Mesodermal cell (in vitro differentiated cells): ENCODE results near the gene CCDC190.
"Not testable (repeated sequence)": the region's sequence is repeated elsewhere in the genome, so short reads cannot be mapped to it uniquely, and the experiment has no call there.

ENCODE experiments used
- H3K27ac ChIP-seq: 2 replicates; pipeline ENCODE4 v1.7.0; 2013; ENCODE audit warnings: mild to moderate bottlenecking, low read depth, low read length, moderate library complexity; ENCODE audit not compliant: severe bottlenecking
- H3K36me3 ChIP-seq: 2 replicates; pipeline ENCODE4 v1.7.1; 2013; ENCODE audit warnings: mild to moderate bottlenecking, low read length, moderate library complexity; ENCODE audit not compliant: control insufficient read depth, insufficient read depth
- H3K4me1 ChIP-seq: one replicate; pipeline ENCODE4 v1.7.1; 2013; ENCODE audit warnings: mild to moderate bottlenecking, low read length; ENCODE audit not compliant: insufficient read depth, control insufficient read depth, poor library complexity, severe bottlenecking
- H3K4me3 ChIP-seq: 2 replicates; pipeline ENCODE4 v1.7.0; 2013; ENCODE audit warnings: low read length, control low read depth, mild to moderate bottlenecking; ENCODE audit not compliant: insufficient read depth, poor library complexity, severe bottlenecking; ENCODE audit errors: extremely low read depth
- H3K9me3 ChIP-seq: 2 replicates; pipeline ENCODE4 v1.7.1; 2013; ENCODE audit warnings: mild to moderate bottlenecking, low read length, moderate library complexity; ENCODE audit not compliant: control insufficient read depth
- WGBS, 2 experiments: methylation state at CpG; one replicate each; pipeline ENCODE4 v1.1.5; 2013; ENCODE audit warnings: missing lambda C conversion rate in 2 of 2; ENCODE audit not compliant: insufficient coverage in 2 of 2; 5-methylcytosine and 5-hydroxymethylcytosine counted together

CCDC190 gene

GRCh38 chr1:162901243-162901642, 40.3 kb upstream of the CCDC190 start:
- Histone ChIP-seq H3K36me3 (no peaks in the 10 kb centered on the region), H3K4me1 (peaks cover 25% of the 10 kb centered on the region), H3K9me3 (no peaks in the 10 kb centered on the region), H3K4me3 (no peak overlapping the region), H3K27ac (no peak overlapping the region)
- WGBS, 2 experiments, result no CpG with 5 or more reads among the region's 1 CpG

- WGBS, 2 experiments, result 87 to 89% methylated on average over 4 to 5 of the region's 5 CpGs
- no peaks in the 10 kb centered on the region for H3K36me3 ChIP-seq
- no peak overlapping the region for H3K27ac ChIP-seq
- H3K9me3 ChIP-seq, result no peaks in the 10 kb centered on the region
- no peak overlapping the region for H3K4me3 ChIP-seq
- peaks cover 10% of the 10 kb centered on the region for H3K4me1 ChIP-seq
Observed at GRCh38 chr1:162899422-162900146, 38.6 kb upstream of the CCDC190 start.

GRCh38 chr1:162893612-162893908, 32.6 kb upstream of the CCDC190 start:
- Histone ChIP-seq H3K4me3 (no peak overlapping the region), H3K27ac (no peak overlapping the region), H3K9me3 (no peaks in the 10 kb centered on the region), H3K36me3 (no peaks in the 10 kb centered on the region), H3K4me1 (no peaks in the 10 kb centered on the region)

GRCh38 chr1:162892906-162893611, 32.1 kb upstream of the CCDC190 start:
- H3K4me3 ChIP-seq, result no peak overlapping the region
- WGBS, 2 experiments, result no CpG with 5 or more reads among the region's 5 CpGs

GRCh38 chr1:162889989-162890388, 29.0 kb upstream of the CCDC190 start:
- Histone ChIP-seq H3K9me3 (no peaks in the 10 kb centered on the region), H3K36me3 (no peaks in the 10 kb centered on the region), H3K4me1 (no peaks in the 10 kb centered on the region), H3K27ac (no peak overlapping the region), H3K4me3 (no peak overlapping the region)
- WGBS, 2 experiments, result 80 to 100% methylated on average over 1 of the region's 2 CpGs

More at GRCh38 chr1:162892906-162893611, 32.1 kb upstream of the CCDC190 start:
- no peaks in the 10 kb centered on the region for H3K9me3 ChIP-seq
- H3K36me3 ChIP-seq, result no peaks in the 10 kb centered on the region
- no peak overlapping the region for H3K27ac ChIP-seq
- no peaks in the 10 kb centered on the region for H3K4me1 ChIP-seq

- Histone ChIP-seq H3K36me3 (no peaks in the 10 kb centered on the region), H3K4me1 (no peaks in the 10 kb centered on the region), H3K27ac (no peak overlapping the region), H3K9me3 (no peaks in the 10 kb centered on the region), H3K4me3 (no peak overlapping the region)
- 100% methylated on average over 2 of the region's 2 CpGs; no CpG with 5 or more reads in 1 of the 2 experiments for WGBS, 2 experiments
Observed at GRCh38 chr1:162886705-162887104, 25.7 kb upstream of the CCDC190 start.

GRCh38 chr1:162885265-162885664, 24.3 kb upstream of the CCDC190 start:
- Histone ChIP-seq H3K4me3 (no peak overlapping the region), H3K9me3 (no peaks in the 10 kb centered on the region), H3K27ac (peak overlapping the region; percentile 79), H3K36me3 (no peaks in the 10 kb centered on the region), H3K4me1 (no peaks in the 10 kb centered on the region)
- WGBS, 2 experiments, result no CpG with 5 or more reads among the region's 3 CpGs

GRCh38 chr1:162884831-162885230, 23.9 kb upstream of the CCDC190 start:
- no peak overlapping the region for H3K4me3 ChIP-seq
- WGBS, 2 experiments, result no CpG with 5 or more reads among the region's 1 CpG
- no peaks in the 10 kb centered on the region for H3K36me3 ChIP-seq
- H3K9me3 ChIP-seq, result no peaks in the 10 kb centered on the region
- H3K4me1 ChIP-seq, result no peaks in the 10 kb centered on the region
- H3K27ac ChIP-seq, result peak overlapping the region; percentile 51

GRCh38 chr1:162882248-162882674, 21.3 kb upstream of the CCDC190 start:
- 96 to 100% methylated on average over 1 to 4 of the region's 5 CpGs for WGBS, 2 experiments
- H3K27ac ChIP-seq, result no peak overlapping the region
- H3K36me3 ChIP-seq, result no peaks in the 10 kb centered on the region
- no peak overlapping the region for H3K4me3 ChIP-seq
- H3K4me1 ChIP-seq, result peaks cover 3% of the 10 kb centered on the region
- no peaks in the 10 kb centered on the region for H3K9me3 ChIP-seq

GRCh38 chr1:162881590-162881989, 20.6 kb upstream of the CCDC190 start:
- H3K4me1 ChIP-seq, result peaks cover 3% of the 10 kb centered on the region
- H3K36me3 ChIP-seq, result no peaks in the 10 kb centered on the region
- H3K4me3 ChIP-seq, result no peak overlapping the region
- H3K27ac ChIP-seq, result no peak overlapping the region
- H3K9me3 ChIP-seq, result no peaks in the 10 kb centered on the region
- WGBS, 2 experiments, result 90 to 98% methylated on average over 4 to 5 of the region's 5 CpGs

GRCh38 chr1:162880617-162881016, 19.6 kb upstream of the CCDC190 start:
- not testable (repeated sequence) for H3K27ac ChIP-seq, H3K9me3 ChIP-seq, H3K4me1 ChIP-seq, H3K4me3 ChIP-seq, H3K36me3 ChIP-seq
- no CpG with 5 or more reads among the region's 2 CpGs for WGBS, 2 experiments
